GM18507 (cell line): ENCODE measurements around the gene URM1.
"Not testable (repeated sequence)": the region's sequence is repeated elsewhere in the genome, so short reads cannot be mapped to it uniquely, and the experiment has no call there.

Experiments
- DNase-seq: peaks from one replicate; pipeline ENCODE4 v3.0.0; 2011; ENCODE audit warnings: low read depth; ENCODE audit not compliant: insufficient read length; ENCODE audit errors: extremely low spot score
- FAIRE-seq: peaks from 2 replicates; lab custom pipeline; 2011; peaks lifted over from hg19 to GRCh38; lab: Jason Lieb, UNC

URM1 gene

DNA sequence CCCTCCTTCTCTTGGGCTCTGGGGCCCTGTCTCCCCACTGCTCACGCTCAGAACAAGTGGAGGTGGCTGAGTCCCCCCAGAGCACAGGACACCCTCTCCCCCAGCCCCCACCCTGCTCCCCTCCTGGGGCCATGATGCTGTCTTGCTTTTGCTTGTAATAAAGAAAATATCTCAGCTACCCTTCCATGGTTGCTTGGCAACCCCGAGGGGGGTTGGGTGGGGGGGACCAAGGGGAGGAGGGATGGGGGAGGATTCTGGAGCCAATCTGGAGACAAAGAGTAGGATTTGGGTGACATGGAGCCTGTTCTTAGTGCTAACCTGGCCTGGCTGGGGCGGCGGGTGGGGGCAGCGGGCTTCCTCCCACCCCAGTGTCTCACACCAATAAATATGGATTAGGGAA lies 33.4 kb downstream of the URM1 start:
- FAIRE-seq: no peak
- DNase-seq: no peak

GRCh38 chr9:128405077-128405779 lies 34.1 kb downstream of the URM1 start:
- FAIRE-seq (no peak), DNase-seq (no peak)

DNA sequence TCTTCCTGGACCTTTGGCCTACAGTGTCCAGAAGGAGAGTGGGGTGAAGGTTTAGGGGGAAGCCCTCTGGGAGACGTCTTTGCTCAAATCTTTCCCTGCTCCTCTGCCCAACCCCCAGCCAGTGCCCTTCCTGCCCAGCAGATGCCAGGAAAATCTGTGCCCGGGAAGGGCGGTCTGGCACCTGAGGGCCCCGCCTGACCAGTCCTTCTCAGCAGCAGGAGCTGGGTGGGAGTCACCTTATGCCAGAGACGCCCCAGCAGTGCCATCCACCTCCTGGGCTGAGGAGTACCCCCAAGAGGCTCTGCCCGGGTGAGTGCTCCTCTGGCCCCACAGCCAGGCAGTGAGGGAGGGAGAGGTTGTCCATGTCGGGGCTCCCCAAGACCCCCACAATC lies 34.6 kb downstream of the URM1 start:
- FAIRE-seq (no peak), DNase-seq (no peak)

- no peak for FAIRE-seq
- no peak for DNase-seq
Measured at GRCh38 chr9:128406848-128407391, 35.7 kb downstream of the URM1 start.

DNA sequence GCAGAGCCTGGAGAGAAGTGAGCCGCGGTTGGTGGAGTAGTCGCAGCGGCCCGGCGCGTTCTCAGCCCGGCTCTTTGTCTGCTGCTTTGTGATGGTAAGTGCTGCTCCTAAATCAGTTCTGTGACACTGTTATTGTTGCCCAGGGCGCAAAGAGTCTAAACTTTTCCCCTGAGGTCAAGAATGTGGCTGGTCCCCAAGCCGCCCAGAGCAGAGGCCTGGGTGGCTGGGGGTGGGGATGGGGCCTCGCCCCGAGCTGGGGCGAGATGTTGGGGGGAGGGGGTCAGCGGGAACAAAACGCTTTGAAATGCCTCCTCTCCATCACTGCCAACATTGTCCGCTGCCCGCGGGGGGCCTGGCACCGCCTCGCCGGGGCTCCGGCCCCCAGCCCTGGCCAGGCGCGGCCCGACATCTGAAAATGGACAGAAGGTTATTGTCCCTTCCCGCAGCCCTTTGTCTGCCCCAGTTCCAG lies 37.8 kb downstream of the URM1 start:
- DNase-seq: no peak
- FAIRE-seq: no peak

DNA sequence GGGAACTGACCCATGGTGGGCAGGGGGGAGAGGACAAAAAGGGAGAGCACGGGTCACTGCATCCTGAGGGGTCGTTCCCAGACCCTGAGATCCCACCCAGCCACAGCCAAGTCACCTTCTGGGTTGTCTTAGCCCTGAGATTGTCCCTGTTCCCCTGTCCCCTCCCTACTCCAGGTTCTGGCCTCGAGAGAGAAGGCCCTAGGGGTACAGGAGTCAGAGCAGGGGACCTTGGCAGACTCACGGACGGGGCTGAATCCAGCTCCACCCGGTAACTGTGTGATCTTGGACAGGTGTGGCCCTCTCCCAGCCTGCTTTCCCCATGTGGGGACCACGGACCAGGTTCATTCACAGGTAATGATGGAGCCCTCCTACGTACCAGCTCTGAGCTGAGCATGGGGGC lies 38.3 kb downstream of the URM1 start:
- FAIRE-seq (no peak), DNase-seq (no peak)

DNA sequence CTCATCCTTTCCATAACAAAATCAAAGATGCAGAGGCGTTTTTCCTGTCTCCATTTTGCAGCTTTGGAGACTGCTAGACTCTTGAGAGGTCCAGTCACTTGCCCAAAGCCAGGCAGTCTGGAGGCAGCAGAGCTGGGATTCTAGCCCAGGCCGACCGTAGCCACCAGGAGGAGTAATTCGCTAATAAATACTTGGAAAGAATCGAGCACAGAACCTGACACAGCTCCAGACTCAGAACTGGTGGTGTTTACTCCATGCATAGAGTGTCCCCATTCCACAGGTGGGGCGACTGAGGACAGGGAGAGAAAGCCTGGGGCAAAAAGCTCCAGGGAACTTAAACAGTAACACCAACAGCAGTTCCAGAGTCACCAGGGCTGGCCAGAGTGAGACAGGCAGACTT lies 38.8 kb downstream of the URM1 start:
- DNase-seq: no peak
- FAIRE-seq: no peak

- FAIRE-seq: no peak
- DNase-seq: no peak
Measured at GRCh38 chr9:128411364-128412119, 40.4 kb downstream of the URM1 start.

DNA sequence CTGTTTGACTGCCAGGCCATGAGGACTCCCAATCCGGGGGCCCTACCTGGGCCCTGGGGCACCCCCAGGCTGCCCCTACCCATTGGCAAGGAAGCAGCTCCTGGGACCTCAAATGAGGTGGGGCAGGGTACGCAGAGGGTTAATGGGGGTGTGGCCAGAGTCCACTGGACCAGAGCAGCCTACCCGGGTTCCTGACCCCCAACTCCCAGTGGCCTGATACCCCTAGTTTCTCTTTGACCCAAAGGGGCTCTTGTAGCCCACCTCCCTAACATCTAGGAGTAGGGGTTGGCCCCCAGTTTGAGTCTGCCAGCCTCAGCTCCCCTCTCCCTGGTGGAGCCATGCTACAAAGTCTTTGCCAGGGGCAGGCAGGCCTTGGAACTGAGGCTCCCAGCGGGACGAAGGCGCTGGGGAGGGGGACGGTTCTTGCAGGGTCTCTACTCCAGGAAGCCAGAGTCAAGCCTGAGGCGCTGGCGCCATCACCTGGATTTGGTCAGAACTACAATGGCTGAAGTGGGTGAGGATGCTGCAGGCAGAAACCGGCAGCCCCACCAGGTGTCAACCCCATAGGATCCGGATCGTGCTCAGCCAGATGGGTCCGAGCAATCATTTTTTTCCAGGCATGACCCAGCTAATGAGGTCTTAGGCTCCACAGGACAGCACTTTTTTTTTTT lies 41.1 kb downstream of the URM1 start:
- DNase-seq: no peak
- FAIRE-seq: no peak

DNA sequence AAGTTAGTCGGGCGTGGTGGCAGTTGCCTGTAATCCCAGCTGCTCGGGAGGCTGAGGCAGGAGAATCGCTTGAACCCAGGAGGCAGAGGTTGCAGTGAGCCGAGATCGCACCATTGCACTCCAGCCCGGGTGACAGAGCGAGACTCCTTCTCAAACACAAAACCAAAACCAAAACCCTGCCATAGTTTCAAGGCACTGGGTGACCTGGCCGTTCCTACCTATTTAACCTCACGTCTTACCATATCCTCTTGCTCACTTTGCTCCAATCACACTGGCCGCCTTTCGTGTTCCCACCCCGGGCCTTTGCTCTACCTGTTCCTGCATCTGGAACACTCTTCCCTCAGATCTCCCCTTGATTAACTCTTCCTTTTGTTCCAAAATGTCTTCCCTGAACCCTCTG lies 42.6 kb downstream of the URM1 start:
- not testable (repeated sequence) for FAIRE-seq

DNA sequence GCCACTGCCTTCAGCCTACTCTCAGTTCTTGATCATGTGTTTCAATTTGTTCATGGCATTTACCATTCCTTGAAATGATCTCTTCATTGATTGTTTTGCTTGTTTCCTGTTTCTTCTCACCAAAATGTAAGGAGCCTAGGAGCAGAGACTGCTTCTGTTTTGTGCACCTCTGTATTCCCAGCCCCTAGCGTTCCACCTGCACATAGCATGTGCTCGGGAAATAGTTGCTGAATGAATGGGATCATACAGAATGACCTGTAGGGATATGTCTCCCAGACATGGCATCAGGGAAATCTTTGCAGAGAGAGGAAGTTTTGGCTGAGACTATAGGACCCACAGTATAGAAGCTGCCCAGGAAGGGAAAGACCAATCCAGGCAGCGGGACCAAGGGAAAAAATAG lies 43.3 kb downstream of the URM1 start:
- FAIRE-seq (no peak), DNase-seq (no peak)

More for the DNA sequence above, 42.6 kb downstream of the URM1 start:
- not testable (repeated sequence) for DNase-seq

GRCh38 chr9:128415281-128415680 lies 44.1 kb downstream of the URM1 start:
- FAIRE-seq: no peak
- DNase-seq: no peak

DNA sequence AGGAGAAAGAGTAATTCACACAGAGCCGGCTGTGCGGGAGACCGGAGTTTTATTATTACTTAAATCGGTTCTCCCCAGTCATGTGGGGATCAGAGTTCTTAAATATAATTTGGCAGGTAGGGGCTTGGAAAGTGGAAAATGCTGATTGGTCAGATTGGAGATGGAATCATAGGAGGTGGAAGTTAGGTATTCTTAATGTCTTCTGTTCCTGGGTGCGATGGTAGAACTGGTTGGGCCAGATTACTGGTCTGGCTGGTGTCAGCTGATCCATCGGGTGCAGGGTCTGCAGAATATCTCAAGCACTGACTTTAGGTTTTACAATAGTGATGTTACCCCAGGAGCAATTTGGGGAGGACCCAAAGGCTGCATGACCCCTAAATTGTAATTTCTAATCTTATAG lies 44.8 kb downstream of the URM1 start:
- DNase-seq (no peak), FAIRE-seq (no peak)

- DNase-seq: no peak
- FAIRE-seq: no peak
Measured at GRCh38 chr9:128416432-128417019, 45.4 kb downstream of the URM1 start.

- FAIRE-seq (no peak), DNase-seq (no peak)
Measured at GRCh38 chr9:128419061-128419925, 48.1 kb downstream of the URM1 start.

DNA sequence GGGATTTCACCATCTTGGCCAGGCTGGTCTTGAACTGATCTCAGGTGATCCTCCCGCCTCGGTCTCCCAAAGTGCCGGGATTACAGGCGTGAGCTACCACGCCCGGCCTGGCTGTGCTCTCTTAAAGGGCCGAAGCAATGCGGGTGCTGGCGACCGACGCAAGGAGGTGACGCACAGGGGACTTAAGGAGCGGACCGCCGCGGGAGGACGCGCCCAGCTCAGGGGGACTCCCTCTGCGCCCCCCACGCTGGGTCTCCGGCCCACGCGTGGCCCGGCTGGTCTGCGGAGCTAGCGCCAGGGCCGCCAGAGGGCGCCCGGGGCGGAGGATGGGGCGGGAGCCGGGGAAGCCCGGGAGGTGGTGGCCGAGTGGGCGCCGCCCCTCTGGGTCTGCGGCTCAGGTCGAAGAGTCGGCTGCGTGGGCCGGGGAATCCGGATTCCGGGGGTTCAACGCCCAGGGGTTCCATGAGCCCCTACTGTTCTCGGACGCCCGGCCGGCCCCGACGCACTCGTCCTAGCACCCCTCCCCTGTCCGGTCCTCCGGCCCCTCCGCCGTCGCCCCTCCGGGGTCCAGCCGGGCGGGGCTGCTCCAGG lies 49.0 kb downstream of the URM1 start:
- FAIRE-seq (peak; percentile 56), DNase-seq (peak; percentile 73)

- peak; percentile 59 for DNase-seq
- no peak for FAIRE-seq
Measured at GRCh38 chr9:128420651-128421481, 49.7 kb downstream of the URM1 start, which contains the start of gene CERCAM. CERCAM (plus strand) TSS chr9:128420857; CDS start chr9:128420878, 21 bp downstream.
